H4 (cell line): ENCODE results near the gene ZSWIM4. TPM values are rescaled to one million over a fixed set of nuclear protein-coding genes. Genes with fewer than 3 reads are reported as not detected.

ENCODE experiments used
- DNase-seq: peaks from one replicate; pipeline ENCODE4 v3.0.0-alpha.2; 2015; ENCODE audit warnings: low spot score
- total RNA-seq: library from RNA; depleted of rRNA; stranded (reverse); fragments of >200 nt; shearing (Covaris generic); gene quantifications from 2 replicates; pipeline ENCODE4 v1.2.3, GENCODE V29; 2014

Gene ZSWIM4
- total RNA-seq, 1 experiment from 2014 or later = 1.3 TPM

- DNase-seq = no peak
Measured at GRCh38 chr19:13835791-13836723, 40.8 kb downstream of the ZSWIM4 start.

GRCh38 chr19:13838435-13839129, 43.3 kb downstream of the ZSWIM4 start:
- DNase-seq = no peak

GRCh38 chr19:13839130-13839937, 44.1 kb downstream of the ZSWIM4 start:
- DNase-seq = peak; percentile 93

GRCh38 chr19:13839938-13840304, 44.7 kb downstream of the ZSWIM4 start:
- DNase-seq = no peak

GRCh38 chr19:13840305-13841085, 45.3 kb downstream of the ZSWIM4 start:
- peak; percentile 80 for DNase-seq

GRCh38 chr19:13841086-13841961, 46.1 kb downstream of the ZSWIM4 start:
- peak; percentile 42 for DNase-seq

- DNase-seq = no peak
Measured at GRCh38 chr19:13841962-13842290, 46.7 kb downstream of the ZSWIM4 start.

GRCh38 chr19:13842291-13843103, 47.3 kb downstream of the ZSWIM4 start:
- DNase-seq = peak; percentile 62

GRCh38 chr19:13843104-13843921, 48.1 kb downstream of the ZSWIM4 start:
- DNase-seq = peak; percentile 95

- no peak for DNase-seq
Measured at GRCh38 chr19:13844130-13844631, 48.9 kb downstream of the ZSWIM4 start.

- DNase-seq = peak; percentile 99
Measured at GRCh38 chr19:13846557-13847406, 51.5 kb downstream of the ZSWIM4 start.

- peak; percentile 93 for DNase-seq
Measured at GRCh38 chr19:13847407-13848339, 52.4 kb downstream of the ZSWIM4 start.

- no peak for DNase-seq
Measured at GRCh38 chr19:13848340-13848677, 53.1 kb downstream of the ZSWIM4 start.

- no peak for DNase-seq
Measured at GRCh38 chr19:13848798-13849676, 53.8 kb downstream of the ZSWIM4 start.
